Stimulated activated CD8-positive, alpha-beta memory T cell treated with anti-CD3 and anti-CD28 coated beads, Interleukin-7, amount 100 ng/mL, for 4 hours (primary cell): ENCODE data around the gene TM4SF18.

Experiments used
- DNase-seq, 2 donors: peaks; one replicate each; pipeline ENCODE4 v3.0.0-alpha.2; 2020; ENCODE audit warnings: low read depth in 2 of 2

TM4SF18 gene

GRCh38 chr3:149330609-149331331 is 2.7 kb downstream of the TM4SF18 start:
- no peak for DNase-seq

GRCh38 chr3:149327156-149327555 is 6.3 kb downstream of the TM4SF18 start:
- no peak for DNase-seq

DNA sequence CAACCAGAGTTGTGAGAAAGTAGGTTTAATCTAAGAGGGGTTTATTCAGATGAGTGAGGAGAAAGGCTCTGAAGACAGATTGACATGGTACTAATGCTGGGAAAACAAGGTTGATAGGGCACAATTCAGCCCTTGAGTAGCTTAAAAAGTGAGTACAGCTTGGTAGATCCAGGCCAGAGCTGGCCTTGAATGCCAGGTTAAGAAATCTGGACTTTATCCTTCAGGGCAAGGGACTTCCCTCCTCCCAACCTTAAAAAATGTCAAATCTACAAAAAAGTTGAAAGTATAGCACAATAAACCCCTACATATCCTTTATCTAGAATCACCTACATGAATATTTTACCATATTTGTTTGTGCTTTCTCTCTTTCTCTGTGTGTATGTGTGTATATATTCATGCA is 7.9 kb downstream of the TM4SF18 start:
- no peak for DNase-seq

GRCh38 chr3:149324332-149324731 is 9.1 kb downstream of the TM4SF18 start:
- no peak for DNase-seq

GRCh38 chr3:149321640-149322039 is 11.8 kb downstream of the TM4SF18 start:
- DNase-seq, result no peak

- no peak for DNase-seq
Observed at GRCh38 chr3:149321136-149321535, 12.3 kb downstream of the TM4SF18 start.

DNA sequence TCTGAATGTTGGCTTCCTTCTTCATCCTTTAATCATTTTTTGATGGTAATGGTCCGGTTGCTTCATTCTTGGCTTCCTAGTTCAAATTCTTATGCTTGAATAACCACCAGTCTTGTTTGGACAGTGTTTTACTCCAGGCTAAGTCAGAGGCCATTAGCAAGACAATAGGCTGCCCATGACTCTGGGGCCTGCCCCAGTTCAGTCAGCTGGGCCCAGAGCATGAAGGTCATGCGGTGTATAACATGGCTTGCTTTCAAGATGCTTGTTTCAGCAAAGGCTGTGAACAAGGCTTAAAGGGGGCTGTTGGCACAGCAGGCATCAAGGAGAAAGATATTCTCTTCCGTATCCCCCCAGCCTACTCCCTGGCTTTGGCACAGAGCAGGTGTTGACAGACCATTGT is 13.7 kb downstream of the TM4SF18 start:
- no peak for DNase-seq

- DNase-seq, result no peak
Observed at GRCh38 chr3:149317072-149317471, 16.4 kb downstream of the TM4SF18 start.

GRCh38 chr3:149316437-149316836 is 17.0 kb downstream of the TM4SF18 start:
- DNase-seq, result no peak

GRCh38 chr3:149315694-149316093 is 17.7 kb downstream of the TM4SF18 start:
- DNase-seq, result no peak

- no peak for DNase-seq
Observed at GRCh38 chr3:149314807-149315578, 18.4 kb downstream of the TM4SF18 start.

DNA sequence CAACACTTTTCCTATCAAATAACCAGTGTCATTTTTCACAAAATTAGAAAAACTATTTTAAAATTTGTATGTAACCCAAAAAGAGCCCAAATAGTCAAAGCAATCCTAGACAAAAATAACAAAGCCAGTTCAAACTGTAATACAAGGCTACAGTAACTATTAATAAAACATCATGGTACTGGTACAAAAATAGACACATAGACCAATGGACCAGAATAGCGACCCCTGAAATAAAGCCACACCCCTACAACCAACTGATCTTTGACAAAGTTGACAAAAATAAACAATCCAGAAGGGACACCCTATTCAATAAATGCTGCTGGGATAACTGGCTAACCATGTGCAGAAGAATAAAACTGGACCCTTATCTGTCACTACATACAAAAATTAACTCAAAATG is 19.9 kb downstream of the TM4SF18 start:
- DNase-seq, result no peak

DNA sequence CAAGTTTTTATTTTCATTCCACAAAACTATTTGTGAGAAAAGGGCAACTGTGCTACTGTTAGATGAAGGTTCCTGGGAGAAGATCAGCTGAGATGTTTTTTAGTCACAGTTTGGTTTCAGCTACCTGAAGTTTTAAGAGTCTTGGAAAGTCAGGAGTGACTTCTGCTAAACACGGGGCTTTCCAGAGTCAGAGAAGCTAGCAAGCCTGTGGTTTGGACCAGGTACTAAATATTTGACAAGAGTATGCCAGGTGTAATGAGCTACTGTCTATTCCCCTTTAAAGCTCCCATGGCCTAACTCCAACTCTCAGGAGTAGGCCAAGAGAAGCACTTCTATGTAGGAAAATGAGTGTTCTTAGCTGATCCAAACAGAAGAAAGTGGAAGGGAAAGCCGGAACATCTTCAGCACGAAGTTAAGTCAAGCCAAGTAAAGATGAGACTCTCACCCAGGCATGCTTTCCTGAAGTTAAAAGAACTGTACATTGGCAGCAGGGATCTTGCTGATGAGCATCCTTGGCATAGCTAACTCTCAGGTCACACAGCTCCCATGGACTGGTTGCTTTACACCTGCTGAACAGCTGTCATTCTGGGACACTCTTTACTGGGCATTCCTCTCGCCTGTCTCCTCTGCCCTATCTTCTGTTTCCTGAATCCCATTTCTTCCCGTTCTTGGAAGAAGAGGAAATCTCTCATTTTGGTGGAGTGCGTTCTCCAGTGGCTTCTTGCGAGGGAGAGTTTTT is 22.5 kb downstream of the TM4SF18 start:
- DNase-seq, result no peak

GRCh38 chr3:149307435-149307783 is 26.0 kb downstream of the TM4SF18 start:
- no peak for DNase-seq

DNA sequence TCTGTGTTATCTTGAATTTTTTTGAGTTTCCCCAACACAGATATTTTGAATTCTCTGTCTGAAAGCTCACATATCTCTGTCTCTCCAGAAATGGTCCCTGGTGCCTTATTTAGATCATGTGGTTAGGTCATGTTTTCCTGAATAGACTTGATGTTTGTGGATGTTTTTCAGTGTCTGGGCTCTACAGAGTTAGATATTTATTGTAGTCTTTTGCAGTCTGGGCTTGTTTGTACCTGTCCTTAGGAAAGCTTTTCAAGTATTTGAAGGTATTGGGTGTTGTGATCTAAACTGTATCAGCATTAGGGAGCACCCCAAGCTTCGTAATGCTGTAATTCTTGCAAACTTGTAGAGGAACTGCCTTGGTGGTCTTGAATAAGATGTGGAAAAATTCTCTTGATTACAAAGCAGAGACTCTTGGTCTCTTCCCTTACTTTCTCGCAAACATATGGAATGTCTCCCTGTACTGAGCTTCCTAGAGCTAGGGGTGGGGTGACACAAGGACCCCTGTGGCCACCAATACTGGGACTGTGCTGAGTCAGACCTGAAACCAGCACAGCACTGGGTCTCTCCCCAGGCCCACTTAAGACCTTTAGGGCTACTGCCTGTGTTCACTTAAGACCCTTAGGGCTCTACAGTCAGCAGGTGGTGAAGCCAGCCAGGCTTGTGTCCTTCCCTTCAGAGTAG is 26.5 kb downstream of the TM4SF18 start:
- no peak for DNase-seq

DNA sequence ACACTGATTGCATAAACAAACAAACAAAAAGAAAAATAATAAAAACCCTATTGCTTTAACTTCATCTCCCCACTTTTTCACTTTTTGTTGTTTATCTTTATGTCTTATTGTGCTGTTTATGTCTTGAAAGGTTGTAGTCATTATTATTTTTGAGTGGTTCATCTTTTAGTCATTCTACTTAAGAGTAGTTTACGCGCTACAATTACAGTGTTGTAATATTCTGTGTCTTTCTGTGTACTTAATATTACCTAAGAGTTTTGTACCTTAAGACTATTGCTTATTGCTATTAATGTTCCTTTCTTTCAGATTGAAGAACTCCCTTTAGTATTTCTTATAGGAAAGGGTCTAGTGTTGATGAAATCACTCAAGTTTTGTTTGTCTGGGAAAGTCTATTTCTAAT is 28.1 kb downstream of the TM4SF18 start:
- DNase-seq, result no peak

- DNase-seq, result no peak
Observed at GRCh38 chr3:149299938-149300801, 33.3 kb downstream of the TM4SF18 start.

DNA sequence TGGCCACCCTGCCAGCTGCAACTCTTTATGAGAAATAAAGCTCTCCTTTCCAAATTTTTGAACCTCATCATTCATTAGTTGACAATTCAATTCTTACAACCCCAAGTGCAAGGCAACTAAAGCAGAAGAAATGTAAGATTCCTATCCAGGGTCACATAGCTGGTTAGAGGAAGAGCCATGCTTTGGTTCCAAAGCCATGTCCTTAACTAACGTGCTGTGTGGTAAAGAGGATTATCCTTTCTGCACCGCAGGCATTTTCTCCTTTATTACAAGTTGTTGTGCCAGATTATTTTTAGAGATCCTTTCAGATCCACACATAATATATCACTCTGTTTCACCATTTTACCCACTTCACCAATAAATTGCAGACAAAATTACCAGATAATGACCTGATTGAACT is 36.5 kb downstream of the TM4SF18 start:
- DNase-seq, result no peak

- no peak for DNase-seq
Observed at GRCh38 chr3:149292666-149293065, 40.8 kb downstream of the TM4SF18 start.

DNA sequence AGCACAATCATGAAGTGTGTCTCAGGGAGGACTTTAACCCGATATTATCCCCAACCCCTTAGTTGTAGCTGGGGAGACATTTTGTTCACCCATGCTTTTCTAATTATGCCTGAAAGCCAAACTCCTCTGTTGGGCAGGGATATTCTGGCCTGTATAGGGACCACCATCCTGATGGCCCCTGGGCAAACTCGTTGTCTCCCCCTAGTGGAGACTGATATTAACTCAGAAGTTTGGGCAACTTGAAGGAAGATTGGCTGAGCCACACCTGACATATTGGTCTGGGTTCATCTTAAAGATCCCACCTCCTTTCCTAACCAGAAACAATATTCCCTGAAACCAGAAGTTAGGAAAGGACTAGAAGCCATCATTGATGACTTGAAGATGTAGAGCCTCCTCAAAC is 42.3 kb downstream of the TM4SF18 start:
- no peak for DNase-seq

GRCh38 chr3:149288655-149289054 is 44.8 kb downstream of the TM4SF18 start:
- no peak for DNase-seq
